Neutrophil (primary cell): ENCODE data around the gene POLD4.

Source experiments
- H3K27ac ChIP-seq: fragments of 200-600 bp; sonication (generic); 2 replicates; pipeline ENCODE4 v1.5.1; 2016; ENCODE audit warnings: mild to moderate bottlenecking, moderate library complexity
- H3K27me3 ChIP-seq: fragments of 200-600 bp; sonication (generic); 2 replicates; pipeline ENCODE4 v1.6.0; 2016; ENCODE audit warnings: mild to moderate bottlenecking
- H3K36me3 ChIP-seq: fragments of 200-600 bp; sonication (generic); 2 replicates; pipeline ENCODE4 v1.5.1; 2017
- H3K4me1 ChIP-seq, 2 experiments: fragments of 200-600 bp in 1 of 2; sonication (generic) in 1 of 2; 1 replicate in 1 of 2; 2 replicates in 1 of 2; pipeline versions ENCODE4 v1.5.1 to v1.6.1; 2013 to 2016; ENCODE audit warnings: low read depth in 1 of 2, low read length in 1 of 2, mild to moderate bottlenecking in 1 of 2, moderate library complexity in 1 of 2; ENCODE audit not compliant: control insufficient read depth in 1 of 2, insufficient read depth in 1 of 2
- H3K4me3 ChIP-seq, 2 experiments: fragments of 200-600 bp in 1 of 2; sonication (generic) in 1 of 2; 1 replicate in 1 of 2; 2 replicates in 1 of 2; pipeline ENCODE4 v1.5.1; 2013 to 2016; ENCODE audit warnings: low read depth in 1 of 2, low read length in 1 of 2, mild to moderate bottlenecking in 1 of 2, moderate library complexity in 1 of 2
- H3K9me3 ChIP-seq: fragments of 200-600 bp; sonication (generic); 2 replicates; pipeline ENCODE4 v1.5.1; 2016
- TF ChIP-seq, protein P1 (sequence below): fragments of 200-600 bp; sonication (generic); IDR thresholded peaks from 2 replicates; pipeline ENCODE4 v1.5.1; 2016; ENCODE audit warnings: antibody characterized with exemption

POLD4 gene

DNA sequence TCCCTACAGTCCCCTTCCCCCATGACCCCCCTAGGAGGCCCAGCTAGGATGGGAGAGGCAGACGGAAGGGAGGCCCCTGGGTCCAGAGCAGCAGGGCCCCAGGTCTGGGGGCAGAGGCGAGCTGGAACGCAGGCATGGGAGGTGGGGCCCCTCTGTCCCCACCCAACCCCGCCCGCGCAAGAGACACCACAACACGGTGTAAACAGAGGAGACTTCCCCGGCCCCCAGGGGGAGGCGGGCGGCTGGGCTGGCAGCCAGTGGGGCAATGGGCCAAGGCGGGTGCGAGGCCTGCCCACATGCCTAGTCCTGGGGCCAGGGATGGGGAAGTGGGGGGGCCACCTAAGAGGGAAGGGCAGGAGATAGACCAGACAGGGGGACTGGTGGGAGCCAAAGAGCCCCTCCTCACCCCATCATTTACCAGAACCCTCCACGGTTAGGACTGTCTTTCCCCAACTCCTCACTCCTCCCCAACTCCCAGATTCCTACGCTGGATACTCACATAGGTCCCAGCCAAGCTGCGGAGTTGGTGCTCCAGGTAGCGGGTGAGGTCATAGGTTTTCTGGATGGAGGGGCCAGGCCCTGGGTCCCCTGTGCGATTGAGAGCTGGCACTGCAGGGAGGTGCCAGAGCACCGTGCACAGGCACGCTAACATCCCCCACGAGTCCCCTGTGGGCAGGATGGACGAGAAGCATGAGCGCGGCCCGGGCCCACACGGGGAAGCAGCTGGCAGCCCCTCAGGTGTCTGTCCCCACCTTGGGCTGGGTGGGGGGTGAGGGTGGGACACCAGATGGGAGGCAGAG lies 13.8 kb upstream of the POLD4 start:
- H3K27me3 ChIP-seq: no peaks in the 10 kb centered on the region
- no peaks in the 10 kb centered on the region for H3K9me3 ChIP-seq
- peaks cover 34 to 42% of the 10 kb centered on the region in 2 experiments for H3K4me1 ChIP-seq
- TF ChIP-seq, protein P1, sequence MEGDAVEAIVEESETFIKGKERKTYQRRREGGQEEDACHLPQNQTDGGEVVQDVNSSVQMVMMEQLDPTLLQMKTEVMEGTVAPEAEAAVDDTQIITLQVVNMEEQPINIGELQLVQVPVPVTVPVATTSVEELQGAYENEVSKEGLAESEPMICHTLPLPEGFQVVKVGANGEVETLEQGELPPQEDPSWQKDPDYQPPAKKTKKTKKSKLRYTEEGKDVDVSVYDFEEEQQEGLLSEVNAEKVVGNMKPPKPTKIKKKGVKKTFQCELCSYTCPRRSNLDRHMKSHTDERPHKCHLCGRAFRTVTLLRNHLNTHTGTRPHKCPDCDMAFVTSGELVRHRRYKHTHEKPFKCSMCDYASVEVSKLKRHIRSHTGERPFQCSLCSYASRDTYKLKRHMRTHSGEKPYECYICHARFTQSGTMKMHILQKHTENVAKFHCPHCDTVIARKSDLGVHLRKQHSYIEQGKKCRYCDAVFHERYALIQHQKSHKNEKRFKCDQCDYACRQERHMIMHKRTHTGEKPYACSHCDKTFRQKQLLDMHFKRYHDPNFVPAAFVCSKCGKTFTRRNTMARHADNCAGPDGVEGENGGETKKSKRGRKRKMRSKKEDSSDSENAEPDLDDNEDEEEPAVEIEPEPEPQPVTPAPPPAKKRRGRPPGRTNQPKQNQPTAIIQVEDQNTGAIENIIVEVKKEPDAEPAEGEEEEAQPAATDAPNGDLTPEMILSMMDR: no peak
- H3K27ac ChIP-seq: no peak overlapping the region
- H3K36me3 ChIP-seq: no peaks in the 10 kb centered on the region
- no peak overlapping the region for H3K4me3 ChIP-seq

DNA sequence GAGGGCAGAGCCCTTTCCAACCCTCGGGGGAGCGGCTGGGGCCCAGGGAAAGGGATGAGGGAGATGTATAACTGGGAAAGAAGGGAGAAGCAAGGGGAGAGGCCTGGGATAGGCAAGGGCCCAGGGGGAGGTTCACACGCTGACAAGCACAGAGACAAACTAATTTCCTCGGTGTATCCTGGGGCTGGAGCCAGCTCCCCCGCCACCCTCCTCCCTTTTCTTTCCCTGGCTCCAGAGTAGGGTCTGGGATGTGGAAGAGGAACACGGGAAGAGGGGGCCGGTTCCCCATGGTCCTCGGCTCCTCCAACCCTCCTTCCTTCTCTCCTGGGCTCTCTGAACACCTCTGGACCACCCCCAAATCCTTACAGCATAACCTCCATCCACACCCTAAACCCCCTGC lies 13.2 kb upstream of the POLD4 start:
- Histone ChIP-seq H3K9me3 (no peaks in the 10 kb centered on the region), H3K4me3 (no peak overlapping the region), H3K27me3 (no peaks in the 10 kb centered on the region), H3K36me3 (no peaks in the 10 kb centered on the region), H3K27ac (no peak overlapping the region), H3K4me1 (peaks cover 28 to 36% of the 10 kb centered on the region in 2 experiments)
- TF ChIP-seq, protein P1: no peak

DNA sequence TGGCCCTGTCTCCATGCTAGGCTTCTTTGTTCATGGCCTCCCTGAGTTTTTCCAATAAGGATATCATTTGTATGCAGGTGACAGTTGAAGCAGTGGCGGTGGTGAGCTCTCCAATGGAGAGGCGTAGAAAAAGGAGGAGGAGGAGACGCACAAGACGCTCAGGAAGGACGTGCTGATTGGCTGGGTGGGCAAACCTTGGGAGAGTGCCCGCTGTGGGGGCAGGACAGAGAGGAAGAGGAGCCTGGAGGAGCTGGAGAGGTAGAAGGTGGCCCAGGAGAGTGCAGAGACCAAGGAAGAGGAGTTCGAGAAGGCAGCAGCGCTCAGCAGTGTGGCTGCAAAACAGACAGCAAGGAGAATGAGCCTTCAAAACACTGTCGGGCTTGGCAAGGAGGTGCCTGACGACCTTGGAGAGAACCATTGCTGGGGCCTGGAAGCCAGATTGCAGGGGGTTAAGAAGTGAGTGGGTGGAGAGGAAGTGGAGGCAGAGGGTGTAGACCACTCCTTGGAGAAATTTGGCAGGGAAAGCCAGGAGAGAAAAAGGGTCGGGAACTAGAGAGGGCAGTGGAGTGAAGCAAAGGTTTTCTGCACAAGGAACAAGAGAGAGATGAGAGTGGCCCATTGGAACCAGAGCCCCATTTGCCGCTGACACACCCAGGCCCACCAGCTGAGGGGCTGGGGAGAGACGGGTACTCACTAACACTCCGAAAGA lies 12.5 kb upstream of the POLD4 start:
- TF ChIP-seq, protein P1: no peak
- Histone ChIP-seq H3K4me3 (no peak overlapping the region), H3K4me1 (peaks cover 22 to 29% of the 10 kb centered on the region in 2 experiments), H3K36me3 (no peaks in the 10 kb centered on the region), H3K9me3 (no peaks in the 10 kb centered on the region), H3K27me3 (no peaks in the 10 kb centered on the region), H3K27ac (no peak overlapping the region)

DNA sequence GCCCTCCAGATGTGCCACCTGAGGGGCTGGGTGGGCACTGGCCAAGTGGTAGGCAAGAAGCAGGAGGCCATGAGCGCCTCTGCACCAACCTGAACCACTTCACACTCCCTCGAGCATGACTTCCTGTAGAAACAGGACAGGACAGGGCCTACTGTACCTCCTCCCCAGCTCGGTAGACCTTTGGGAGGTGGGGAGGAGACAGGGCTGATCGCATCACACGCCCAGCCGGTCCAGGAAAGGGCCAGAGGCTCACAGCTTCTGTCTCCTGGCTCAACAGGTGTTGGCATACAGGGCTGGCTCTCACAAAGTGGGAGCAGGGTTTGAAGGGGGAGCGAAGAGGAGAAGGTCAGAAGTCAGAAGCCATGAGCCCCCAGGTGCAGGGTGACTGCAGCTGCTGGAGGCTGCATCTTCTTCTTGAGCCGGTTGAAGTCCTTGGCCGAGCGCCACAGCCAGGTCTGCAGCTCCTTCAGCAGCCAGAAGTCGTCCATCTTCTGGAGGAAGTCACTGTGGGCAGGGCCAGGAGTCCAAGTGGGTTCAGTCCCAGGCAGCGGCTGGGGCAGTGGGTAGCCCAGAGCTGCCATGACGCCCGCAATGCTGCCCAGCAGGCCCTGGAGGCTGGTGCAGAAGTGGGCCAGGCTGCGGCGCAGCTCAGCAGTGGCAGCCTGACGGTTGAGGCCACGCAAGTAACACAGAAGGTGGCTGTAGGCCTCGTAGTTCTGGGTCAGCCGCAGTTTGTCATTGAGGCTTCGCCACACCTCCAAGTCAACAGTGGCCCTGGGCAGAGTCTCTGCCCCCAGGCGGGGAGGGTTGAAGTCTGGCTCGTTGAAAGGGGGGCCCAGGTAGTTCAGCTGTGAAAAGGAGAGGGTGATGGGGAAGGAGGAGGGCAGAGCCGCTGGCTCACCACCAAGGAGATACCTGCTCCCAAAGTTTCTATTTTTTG lies 11.7 kb upstream of the POLD4 start:
- no peaks in the 10 kb centered on the region for H3K36me3 ChIP-seq
- no peaks in the 10 kb centered on the region for H3K27me3 ChIP-seq
- H3K4me1 ChIP-seq: peaks cover 14 to 21% of the 10 kb centered on the region in 2 experiments
- no peak overlapping the region for H3K27ac ChIP-seq
- no peaks in the 10 kb centered on the region for H3K9me3 ChIP-seq
- TF ChIP-seq, protein P1: no peak
- no peak overlapping the region for H3K4me3 ChIP-seq

DNA sequence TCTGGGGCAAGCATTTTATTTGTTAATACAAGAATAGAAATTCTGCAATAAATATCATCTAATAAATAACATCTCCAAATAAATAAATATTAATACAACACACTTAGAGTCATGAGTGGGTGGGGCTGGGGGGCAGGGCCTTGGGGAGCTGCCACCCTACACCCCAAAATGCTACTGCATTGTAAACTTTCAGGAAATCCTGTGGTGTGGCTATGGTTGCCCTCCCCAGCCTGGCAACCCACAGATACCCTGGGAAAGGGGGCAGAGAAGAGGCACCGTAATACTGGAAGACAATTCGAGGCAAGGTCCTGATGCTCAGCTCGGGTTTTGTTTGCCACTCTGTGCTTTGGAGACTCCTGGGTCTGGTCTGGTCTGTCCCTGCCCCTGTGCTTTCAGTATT lies 10.8 kb upstream of the POLD4 start:
- Histone ChIP-seq H3K27ac (no peak overlapping the region), H3K4me1 (peaks cover 8 to 16% of the 10 kb centered on the region in 2 experiments), H3K9me3 (no peaks in the 10 kb centered on the region), H3K27me3 (no peaks in the 10 kb centered on the region), H3K4me3 (no peak overlapping the region), H3K36me3 (no peaks in the 10 kb centered on the region)
- TF ChIP-seq, protein P1: no peak
